Esophagus squamous epithelium (tissue), 4 donors: ENCODE data around the gene PORCN.

ENCODE experiments used
- POLR2A ChIP-seq, 4 donors: fragments of 450-650 bp; IDR thresholded peaks; one replicate each; pipeline ENCODE4 v1.6.1; 2017; ENCODE audit warnings: antibody characterized with exemption in 4 of 4, mild to moderate bottlenecking in 4 of 4, moderate library complexity in 3 of 4
- TF ChIP-seq, protein P1 (sequence below), 6 experiments: fragments of 450-650 bp in 4 of 6; fragments of 200-600 bp in 2 of 6; sonication (generic) in 2 of 6; IDR thresholded peaks; one replicate each; pipeline ENCODE4 v1.5.1; 2016 to 2019; ENCODE audit warnings: antibody characterized with exemption in 6 of 6, mild to moderate bottlenecking in 4 of 6, moderate library complexity in 4 of 6

DNA sequence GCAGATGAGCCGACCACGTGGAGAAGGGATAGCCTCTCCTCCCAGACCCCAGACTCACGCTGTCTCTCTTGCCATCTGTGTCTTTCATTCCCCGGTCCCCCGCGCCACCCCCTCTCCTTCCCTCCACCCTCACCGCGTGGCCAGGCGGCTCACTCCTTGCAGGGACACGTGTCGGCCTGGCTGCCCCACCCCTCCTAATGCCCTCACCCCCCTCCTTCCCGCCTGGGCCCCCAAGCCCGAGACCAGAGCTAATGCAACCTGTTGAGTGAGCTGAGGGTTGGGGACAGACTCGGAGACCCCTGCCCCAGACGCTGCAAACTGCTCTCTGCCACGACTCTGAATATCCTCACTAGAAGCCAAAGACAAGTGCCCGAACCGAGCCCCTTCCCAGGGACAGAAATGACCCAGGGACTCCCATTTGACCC is 40.5 kb upstream of the PORCN start:
- TF ChIP-seq, protein P1, sequence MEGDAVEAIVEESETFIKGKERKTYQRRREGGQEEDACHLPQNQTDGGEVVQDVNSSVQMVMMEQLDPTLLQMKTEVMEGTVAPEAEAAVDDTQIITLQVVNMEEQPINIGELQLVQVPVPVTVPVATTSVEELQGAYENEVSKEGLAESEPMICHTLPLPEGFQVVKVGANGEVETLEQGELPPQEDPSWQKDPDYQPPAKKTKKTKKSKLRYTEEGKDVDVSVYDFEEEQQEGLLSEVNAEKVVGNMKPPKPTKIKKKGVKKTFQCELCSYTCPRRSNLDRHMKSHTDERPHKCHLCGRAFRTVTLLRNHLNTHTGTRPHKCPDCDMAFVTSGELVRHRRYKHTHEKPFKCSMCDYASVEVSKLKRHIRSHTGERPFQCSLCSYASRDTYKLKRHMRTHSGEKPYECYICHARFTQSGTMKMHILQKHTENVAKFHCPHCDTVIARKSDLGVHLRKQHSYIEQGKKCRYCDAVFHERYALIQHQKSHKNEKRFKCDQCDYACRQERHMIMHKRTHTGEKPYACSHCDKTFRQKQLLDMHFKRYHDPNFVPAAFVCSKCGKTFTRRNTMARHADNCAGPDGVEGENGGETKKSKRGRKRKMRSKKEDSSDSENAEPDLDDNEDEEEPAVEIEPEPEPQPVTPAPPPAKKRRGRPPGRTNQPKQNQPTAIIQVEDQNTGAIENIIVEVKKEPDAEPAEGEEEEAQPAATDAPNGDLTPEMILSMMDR (IDR thresholded peaks at IDR 0.05) = no peak
- TF ChIP-seq POLR2A (IDR thresholded peaks at IDR 0.05) = no peak
